Activated naive CD4-positive, alpha-beta T cell treated with anti-CD3 and anti-CD28 coated beads, Interleukin-2, amount 50 U/mL, for 72 hours (primary cell): ENCODE results near the gene KCNJ10. TPM values are rescaled to one million over a fixed set of nuclear protein-coding genes. Genes with fewer than 3 reads are reported as not detected.

Experiments
- ATAC-seq, 2 donors: fragments of 150-1000 bp; cut with Tn5 transposase; 2 replicates each; pipeline ENCODE4 v1.10.0; 2021; ENCODE audit warnings: mild to moderate bottlenecking in 2 of 2, moderate library complexity in 2 of 2
- DNase-seq, 2 donors: peaks; one replicate each; pipeline ENCODE4 v3.0.0; 2021 to 2022; ENCODE audit warnings: low spot score in 2 of 2
- H3K27ac Mint-ChIP-seq, 2 donors: one replicate each; pipeline ENCODE4 v1.8.0; 2022; ENCODE audit warnings: mild to moderate bottlenecking in 2 of 2, mixed read lengths in 2 of 2
- H3K36me3 Mint-ChIP-seq, 2 donors: one replicate each; pipeline ENCODE4 v1.8.0; 2022; ENCODE audit warnings: mixed read lengths in 2 of 2
- H3K9me3 Mint-ChIP-seq, 2 donors: one replicate each; pipeline ENCODE4 v1.8.0; 2022; ENCODE audit warnings: mixed read lengths in 2 of 2
- total RNA-seq, 2 donors: library from RNA; stranded (reverse); gene quantifications; one replicate each; pipeline ENCODE4 v1.2.3, GENCODE V29; 2022

The KCNJ10 gene
- total RNA-seq, 2 donors from 2014 or later = not detected

- Mint-ChIP-seq H3K36me3 (peaks cover under 1 to 2% of the 10 kb centered on the region in 2 donors), H3K9me3 (no peaks in the 10 kb centered on the region), H3K27ac (no peak overlapping the region)
- DNase-seq (no peak), ATAC-seq (no peak)
Measured at GRCh38 chr1:160092366-160093068, 22.6 kb upstream of the KCNJ10 start.

GRCh38 chr1:160091666-160092223, 21.8 kb upstream of the KCNJ10 start:
- no peak for ATAC-seq
- DNase-seq = no peak
- no peaks in the 10 kb centered on the region for H3K36me3 Mint-ChIP-seq
- H3K9me3 Mint-ChIP-seq = no peaks in the 10 kb centered on the region
- H3K27ac Mint-ChIP-seq = peak overlapping the region in 1 of 2 donors; percentile 51

- no peaks in the 10 kb centered on the region for H3K9me3 Mint-ChIP-seq
- no peaks in the 10 kb centered on the region for H3K36me3 Mint-ChIP-seq
- no peak for ATAC-seq
- no peak for DNase-seq
- H3K27ac Mint-ChIP-seq = peak overlapping the region in 1 of 2 donors; percentile 19
Measured at GRCh38 chr1:160090760-160091159, 20.8 kb upstream of the KCNJ10 start.

DNA sequence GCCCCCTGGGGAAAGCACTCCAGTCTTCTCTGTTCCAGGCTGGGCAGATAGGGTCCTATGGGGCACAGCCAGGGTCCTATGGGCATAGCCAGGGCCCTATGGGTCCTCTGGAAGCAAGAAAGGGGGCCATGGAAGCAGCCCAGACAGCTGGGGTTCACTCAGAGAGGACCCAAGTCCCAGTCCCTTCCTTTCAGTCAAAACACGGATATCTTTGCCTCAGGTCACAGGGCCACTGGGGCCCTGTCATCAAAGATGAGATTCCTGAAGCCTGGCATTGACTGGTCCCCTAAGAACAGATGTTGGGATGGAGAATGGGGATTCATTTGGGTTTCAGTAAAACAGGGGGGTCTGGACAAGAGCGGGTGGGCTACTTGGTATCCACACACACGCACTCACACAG, 19.9 kb upstream of the KCNJ10 start:
- Mint-ChIP-seq H3K36me3 (no peaks in the 10 kb centered on the region), H3K9me3 (no peaks in the 10 kb centered on the region), H3K27ac (no peak overlapping the region)
- DNase-seq (no peak), ATAC-seq (no peak)

DNA sequence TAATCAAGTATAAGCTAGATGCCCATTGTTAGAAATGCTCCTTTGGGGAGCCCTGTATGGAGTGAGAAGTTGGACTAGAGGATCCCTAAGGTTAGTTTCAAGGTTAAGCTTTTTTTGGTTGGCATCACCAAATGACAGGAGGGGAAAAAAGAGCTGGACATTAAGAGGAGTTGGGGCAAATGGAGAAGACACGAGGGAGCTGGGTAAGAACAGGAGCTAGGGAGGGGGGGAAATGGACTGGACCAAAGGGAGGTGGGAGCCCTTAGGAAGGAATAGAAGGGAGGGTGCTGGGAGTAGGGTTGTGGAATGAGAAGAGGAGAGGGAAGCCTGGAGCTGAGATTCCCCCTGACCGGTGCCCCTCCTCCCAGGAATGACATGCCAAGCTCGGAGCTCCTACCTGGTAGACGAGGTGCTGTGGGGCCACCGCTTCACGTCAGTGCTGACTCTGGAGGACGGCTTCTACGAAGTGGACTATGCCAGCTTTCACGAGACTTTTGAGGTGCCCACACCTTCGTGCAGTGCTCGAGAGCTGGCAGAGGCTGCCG, 17.2 kb upstream of the KCNJ10 start:
- ATAC-seq (no peak), DNase-seq (no peak)
- Mint-ChIP-seq H3K27ac (no peak overlapping the region), H3K36me3 (no peaks in the 10 kb centered on the region), H3K9me3 (no peaks in the 10 kb centered on the region)

- no peak for DNase-seq
- Mint-ChIP-seq H3K9me3 (no peaks in the 10 kb centered on the region), H3K36me3 (no peaks in the 10 kb centered on the region), H3K27ac (no peak overlapping the region)
- ATAC-seq = no peak
Measured at GRCh38 chr1:160086456-160086892, 16.5 kb upstream of the KCNJ10 start.

DNA sequence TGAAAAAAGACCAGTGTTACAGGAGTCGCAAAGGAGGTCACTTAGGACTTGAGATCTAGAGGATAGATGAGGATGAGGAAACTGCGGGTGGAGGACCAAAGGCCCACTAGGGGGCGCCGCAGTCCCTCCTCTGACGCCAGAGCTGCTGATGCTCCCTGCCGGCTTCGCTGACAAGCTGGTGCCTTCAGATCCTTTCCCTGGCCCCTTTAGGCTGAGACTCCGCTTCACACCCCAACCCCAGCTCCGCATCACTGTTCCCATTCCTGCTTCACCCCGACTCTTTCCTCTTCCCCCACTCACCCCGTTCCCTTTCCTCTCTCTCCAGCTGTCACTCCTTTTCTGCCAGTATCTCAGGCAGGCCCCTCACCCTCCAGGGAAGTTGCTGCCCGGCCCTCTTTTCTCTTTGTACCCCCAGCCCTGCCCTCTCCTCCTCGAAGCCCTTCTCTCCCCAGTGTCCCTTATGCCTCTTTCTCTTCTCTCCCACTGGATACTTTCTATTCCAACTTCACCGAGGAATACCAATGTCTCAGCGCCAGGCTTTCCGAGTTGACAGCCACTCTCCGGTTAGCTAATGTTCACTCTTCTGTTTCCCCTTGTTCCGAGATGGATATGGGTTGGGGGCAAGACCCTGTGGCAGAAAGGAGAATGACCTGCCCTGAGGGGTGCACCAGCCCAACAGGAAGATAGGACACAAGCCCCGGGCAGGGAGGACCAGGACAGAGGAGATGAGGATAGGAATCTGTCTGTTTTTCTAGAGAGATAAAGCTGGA, 15.9 kb upstream of the KCNJ10 start:
- H3K36me3 Mint-ChIP-seq = no peaks in the 10 kb centered on the region
- H3K27ac Mint-ChIP-seq = peak overlapping the region in 1 of 2 donors; percentile 38
- peak; percentile 73 to 86 for DNase-seq
- no peaks in the 10 kb centered on the region for H3K9me3 Mint-ChIP-seq
- peak; percentile 73 to 77 for ATAC-seq

- Mint-ChIP-seq H3K9me3 (no peaks in the 10 kb centered on the region), H3K36me3 (no peaks in the 10 kb centered on the region), H3K27ac (no peak overlapping the region)
- ATAC-seq (no peak), DNase-seq (no peak)
Measured at GRCh38 chr1:160084771-160085321, 14.9 kb upstream of the KCNJ10 start.

- DNase-seq (peak; percentile 69 to 81), ATAC-seq (peak; percentile 80 to 85)
- Mint-ChIP-seq H3K9me3 (no peaks in the 10 kb centered on the region), H3K36me3 (no peaks in the 10 kb centered on the region), H3K27ac (no peak overlapping the region)
Measured at GRCh38 chr1:160083968-160084770, 14.2 kb upstream of the KCNJ10 start.

- Mint-ChIP-seq H3K27ac (no peak overlapping the region), H3K36me3 (no peaks in the 10 kb centered on the region), H3K9me3 (no peaks in the 10 kb centered on the region)
- ATAC-seq (no peak), DNase-seq (no peak)
Measured at GRCh38 chr1:160082926-160083325, 13.0 kb upstream of the KCNJ10 start.

DNA sequence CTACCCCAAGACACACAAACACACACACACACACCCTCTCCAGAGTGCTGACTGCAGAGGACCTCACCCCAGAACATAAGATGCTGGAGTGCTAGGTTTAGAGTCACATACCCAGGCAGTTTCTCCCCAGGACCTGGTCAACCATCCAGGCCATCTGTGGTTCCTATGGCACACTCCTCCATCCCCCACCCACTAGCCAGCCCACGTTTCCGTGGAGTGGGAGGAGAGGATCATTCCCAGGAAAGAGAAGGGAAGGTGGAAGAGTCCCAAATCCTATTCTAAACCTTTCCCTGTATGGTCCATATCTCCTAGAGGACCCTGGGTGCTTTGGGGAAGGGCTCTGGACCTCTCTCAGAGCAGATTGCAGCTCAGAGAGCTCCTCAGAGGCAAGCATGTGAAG, 12.5 kb upstream of the KCNJ10 start:
- H3K36me3 Mint-ChIP-seq = no peaks in the 10 kb centered on the region
- ATAC-seq (no peak), DNase-seq (no peak)
- H3K9me3 Mint-ChIP-seq = no peaks in the 10 kb centered on the region
- H3K27ac Mint-ChIP-seq = peak overlapping the region in 1 of 2 donors; percentile 9

GRCh38 chr1:160081261-160081936, 11.4 kb upstream of the KCNJ10 start, which contains the start of gene KCNJ9:
TSS of gene KCNJ9 (plus strand) at chr1:160081538. CDS start at chr1:160084031, 2,493 bp downstream.
- ATAC-seq (no peak), DNase-seq (no peak)
- no peaks in the 10 kb centered on the region for H3K36me3 Mint-ChIP-seq
- H3K27ac Mint-ChIP-seq = peak within 1 kb of the TSS in 1 of 2 donors; percentile 56
- H3K9me3 Mint-ChIP-seq = no peaks in the 10 kb centered on the region

GRCh38 chr1:160080381-160081100, 10.6 kb upstream of the KCNJ10 start:
- Mint-ChIP-seq H3K27ac (no peak overlapping the region), H3K36me3 (no peaks in the 10 kb centered on the region), H3K9me3 (no peaks in the 10 kb centered on the region)
- DNase-seq = no peak
- peak in 1 of 2 donors; percentile 56 for ATAC-seq

DNA sequence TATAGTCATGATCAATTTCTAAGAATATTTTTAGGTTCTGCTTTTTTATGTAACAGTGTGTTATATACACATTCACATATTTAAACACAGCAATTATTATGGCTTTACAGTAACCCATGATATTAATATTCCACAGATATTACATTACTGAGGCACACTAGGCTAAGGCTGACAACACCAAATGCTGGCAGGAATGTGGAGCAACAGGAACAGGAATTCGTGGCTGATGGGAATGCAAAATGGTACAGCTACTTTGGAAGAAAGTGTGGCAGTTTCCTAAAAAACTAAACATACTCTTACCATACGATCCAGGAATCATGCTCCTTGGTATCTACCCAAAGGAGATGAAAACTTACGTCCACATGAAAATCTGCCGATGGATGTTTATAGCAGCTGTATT, 9.5 kb upstream of the KCNJ10 start:
- H3K27ac Mint-ChIP-seq = no peak overlapping the region
- no peaks in the 10 kb centered on the region for H3K36me3 Mint-ChIP-seq
- ATAC-seq (no peak), DNase-seq (no peak)
- H3K9me3 Mint-ChIP-seq = no peaks in the 10 kb centered on the region

DNA sequence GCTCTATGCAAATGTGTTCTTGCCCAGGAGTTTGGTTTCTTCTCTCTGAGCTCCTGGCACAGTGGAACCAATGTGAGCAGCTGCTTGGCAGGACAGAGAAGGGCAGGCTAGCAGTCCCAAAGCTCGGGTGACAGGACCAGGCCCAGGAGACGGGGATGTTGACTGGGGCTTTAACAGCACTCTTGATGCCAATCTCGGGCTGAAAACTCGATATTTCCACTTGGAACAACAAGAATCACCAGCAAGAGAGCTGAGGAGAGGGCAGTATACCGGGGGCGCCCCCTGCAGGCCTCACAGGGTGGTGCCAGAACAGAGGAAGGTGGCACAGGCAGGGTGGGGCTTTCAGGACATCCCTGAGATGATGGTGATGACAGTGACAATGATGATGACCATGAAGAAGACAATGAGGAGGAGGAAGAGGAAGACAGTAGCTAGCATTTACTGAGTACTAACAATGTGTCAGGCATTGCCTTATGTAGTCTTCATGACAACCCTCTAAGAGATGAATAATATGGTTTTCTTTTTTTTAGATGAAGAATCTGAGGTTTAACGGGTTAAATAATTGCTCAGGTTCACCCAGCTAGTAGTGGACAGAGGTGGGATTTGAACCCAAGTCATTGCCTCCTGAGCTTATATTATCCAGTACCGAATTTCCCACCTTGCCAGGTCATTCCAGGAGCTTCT, 8.7 kb upstream of the KCNJ10 start:
- peak; percentile 85 to 86 for ATAC-seq
- Mint-ChIP-seq H3K9me3 (no peaks in the 10 kb centered on the region), H3K36me3 (no peaks in the 10 kb centered on the region)

More for the DNA sequence above, 8.7 kb upstream of the KCNJ10 start:
- peak in 1 of 2 donors; percentile 76 for DNase-seq
- peak overlapping the region in 1 of 2 donors; percentile 5 for H3K27ac Mint-ChIP-seq
